Measurements from ENCODE around the gene NEFH.

DNA sequence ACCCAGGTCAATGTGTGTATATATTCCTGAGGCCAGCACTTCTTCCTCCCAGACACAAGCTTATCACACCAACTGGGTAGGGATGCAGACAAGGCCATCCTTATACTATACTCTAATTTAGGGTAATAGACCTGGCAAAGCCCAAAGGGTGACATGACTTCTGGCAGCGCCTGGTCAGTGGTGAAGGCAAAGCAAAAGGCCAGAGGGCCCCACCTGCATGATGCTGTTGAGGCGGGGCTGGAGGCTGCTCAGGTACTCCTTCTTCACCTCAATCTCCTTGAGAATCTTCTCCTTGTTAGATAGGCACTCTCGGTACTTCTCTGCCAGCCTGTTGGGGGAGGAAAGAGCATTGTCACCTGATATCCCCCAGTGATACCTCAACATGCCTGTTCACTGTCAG is 56.4 kb downstream of the NEFH start:
- TF ChIP-seq, protein P1, sequence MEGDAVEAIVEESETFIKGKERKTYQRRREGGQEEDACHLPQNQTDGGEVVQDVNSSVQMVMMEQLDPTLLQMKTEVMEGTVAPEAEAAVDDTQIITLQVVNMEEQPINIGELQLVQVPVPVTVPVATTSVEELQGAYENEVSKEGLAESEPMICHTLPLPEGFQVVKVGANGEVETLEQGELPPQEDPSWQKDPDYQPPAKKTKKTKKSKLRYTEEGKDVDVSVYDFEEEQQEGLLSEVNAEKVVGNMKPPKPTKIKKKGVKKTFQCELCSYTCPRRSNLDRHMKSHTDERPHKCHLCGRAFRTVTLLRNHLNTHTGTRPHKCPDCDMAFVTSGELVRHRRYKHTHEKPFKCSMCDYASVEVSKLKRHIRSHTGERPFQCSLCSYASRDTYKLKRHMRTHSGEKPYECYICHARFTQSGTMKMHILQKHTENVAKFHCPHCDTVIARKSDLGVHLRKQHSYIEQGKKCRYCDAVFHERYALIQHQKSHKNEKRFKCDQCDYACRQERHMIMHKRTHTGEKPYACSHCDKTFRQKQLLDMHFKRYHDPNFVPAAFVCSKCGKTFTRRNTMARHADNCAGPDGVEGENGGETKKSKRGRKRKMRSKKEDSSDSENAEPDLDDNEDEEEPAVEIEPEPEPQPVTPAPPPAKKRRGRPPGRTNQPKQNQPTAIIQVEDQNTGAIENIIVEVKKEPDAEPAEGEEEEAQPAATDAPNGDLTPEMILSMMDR (IDR thresholded peaks at IDR 0.05): no peak
- TF ChIP-seq POLR2A (IDR thresholded peaks at IDR 0.05) (no peak), EP300 (IDR thresholded peaks at IDR 0.05) (no peak)
